ENCODE measurements around the gene CLP1. TPM values are rescaled to one million over a fixed set of nuclear protein-coding genes. Genes with fewer than 3 reads are reported as not detected.

CLP1 gene
- 31.1 TPM for total RNA-seq (ENCODE audit: unreplicated experiment)
- long read RNA-seq, transcript CLP1-205 (3 exons, 2,435 nt) = major isoform, 38 of 45 reads
- long read RNA-seq, partial matches to known transcripts = 5 of 45 reads
- long read RNA-seq, other reads (novel, unspliced or antisense) = 2 of 45 reads

- Mint-ChIP-seq H3K36me3 (ENCODE audit: low read depth, unreplicated experiment) (peaks cover 18% of the 10 kb centered on the region), H3K4me3 (ENCODE audit: unreplicated experiment) (peak within 1 kb of the TSS; percentile 100), H3K27me3 (ENCODE audit: unreplicated experiment) (peaks cover 4% of the 10 kb centered on the region), H3K27ac (ENCODE audit: unreplicated experiment) (peak within 1 kb of the TSS; percentile 99), H3K4me1 (ENCODE audit: unreplicated experiment) (peaks cover 30% of the 10 kb centered on the region), H3K9me3 (ENCODE audit: unreplicated experiment) (no peaks in the 10 kb centered on the region)
- TF ChIP-seq, protein P1, sequence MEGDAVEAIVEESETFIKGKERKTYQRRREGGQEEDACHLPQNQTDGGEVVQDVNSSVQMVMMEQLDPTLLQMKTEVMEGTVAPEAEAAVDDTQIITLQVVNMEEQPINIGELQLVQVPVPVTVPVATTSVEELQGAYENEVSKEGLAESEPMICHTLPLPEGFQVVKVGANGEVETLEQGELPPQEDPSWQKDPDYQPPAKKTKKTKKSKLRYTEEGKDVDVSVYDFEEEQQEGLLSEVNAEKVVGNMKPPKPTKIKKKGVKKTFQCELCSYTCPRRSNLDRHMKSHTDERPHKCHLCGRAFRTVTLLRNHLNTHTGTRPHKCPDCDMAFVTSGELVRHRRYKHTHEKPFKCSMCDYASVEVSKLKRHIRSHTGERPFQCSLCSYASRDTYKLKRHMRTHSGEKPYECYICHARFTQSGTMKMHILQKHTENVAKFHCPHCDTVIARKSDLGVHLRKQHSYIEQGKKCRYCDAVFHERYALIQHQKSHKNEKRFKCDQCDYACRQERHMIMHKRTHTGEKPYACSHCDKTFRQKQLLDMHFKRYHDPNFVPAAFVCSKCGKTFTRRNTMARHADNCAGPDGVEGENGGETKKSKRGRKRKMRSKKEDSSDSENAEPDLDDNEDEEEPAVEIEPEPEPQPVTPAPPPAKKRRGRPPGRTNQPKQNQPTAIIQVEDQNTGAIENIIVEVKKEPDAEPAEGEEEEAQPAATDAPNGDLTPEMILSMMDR (IDR thresholded peaks at IDR 0.05; ENCODE audit: unreplicated experiment) = no peak
- DNase-seq (ENCODE audit: low spot score) = peak; percentile 99
Observed at GRCh38 chr11:57657194-57658022, at the start of gene CLP1. TSS of gene CLP1 (plus strand) at chr11:57657762. CDS start at chr11:57659477, 1,715 bp downstream.

DNA sequence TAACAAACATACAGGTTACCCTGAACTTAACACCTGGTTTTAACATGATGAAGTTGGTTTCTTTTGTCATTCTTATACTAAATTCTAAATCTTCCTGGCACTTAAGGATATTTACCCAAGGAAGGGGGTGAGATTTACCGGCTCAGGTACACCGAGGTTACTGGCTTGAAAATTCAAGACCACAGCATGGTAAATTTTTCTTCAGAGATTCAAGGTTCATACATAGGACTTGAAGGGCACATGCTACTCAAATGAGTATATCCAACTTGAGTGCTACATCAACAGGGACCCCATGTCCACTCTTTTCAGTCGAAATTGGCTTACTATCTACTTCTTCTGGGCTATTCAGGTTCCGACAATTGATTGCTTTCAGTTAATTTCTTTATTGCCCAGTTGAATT, 47.4 kb upstream of the CLP1 start:
- H3K36me3 Mint-ChIP-seq (ENCODE audit: low read depth, unreplicated experiment) = peaks cover 55% of the 10 kb centered on the region
- H3K4me3 Mint-ChIP-seq (ENCODE audit: unreplicated experiment) = no peak overlapping the region
- DNase-seq (ENCODE audit: low spot score) = no peak
- no peaks in the 10 kb centered on the region for H3K4me1 Mint-ChIP-seq (ENCODE audit: unreplicated experiment)
- no peak overlapping the region for H3K27ac Mint-ChIP-seq (ENCODE audit: unreplicated experiment)
- TF ChIP-seq, protein P1 (IDR thresholded peaks at IDR 0.05; ENCODE audit: unreplicated experiment) = no peak
- H3K27me3 Mint-ChIP-seq (ENCODE audit: unreplicated experiment) = no peaks in the 10 kb centered on the region
- H3K9me3 Mint-ChIP-seq (ENCODE audit: unreplicated experiment) = no peaks in the 10 kb centered on the region

GRCh38 chr11:57614234-57614772, 43.3 kb upstream of the CLP1 start:
- no peak overlapping the region for H3K27ac Mint-ChIP-seq (ENCODE audit: unreplicated experiment)
- TF ChIP-seq, protein P1 (IDR thresholded peaks at IDR 0.05; ENCODE audit: unreplicated experiment) = no peak
- no peaks in the 10 kb centered on the region for H3K27me3 Mint-ChIP-seq (ENCODE audit: unreplicated experiment)
- H3K36me3 Mint-ChIP-seq (ENCODE audit: low read depth, unreplicated experiment) = peaks cover 55% of the 10 kb centered on the region
- no peak overlapping the region for H3K4me3 Mint-ChIP-seq (ENCODE audit: unreplicated experiment)
- H3K4me1 Mint-ChIP-seq (ENCODE audit: unreplicated experiment) = no peaks in the 10 kb centered on the region
- H3K9me3 Mint-ChIP-seq (ENCODE audit: unreplicated experiment) = no peaks in the 10 kb centered on the region
- no peak for DNase-seq (ENCODE audit: low spot score)

DNA sequence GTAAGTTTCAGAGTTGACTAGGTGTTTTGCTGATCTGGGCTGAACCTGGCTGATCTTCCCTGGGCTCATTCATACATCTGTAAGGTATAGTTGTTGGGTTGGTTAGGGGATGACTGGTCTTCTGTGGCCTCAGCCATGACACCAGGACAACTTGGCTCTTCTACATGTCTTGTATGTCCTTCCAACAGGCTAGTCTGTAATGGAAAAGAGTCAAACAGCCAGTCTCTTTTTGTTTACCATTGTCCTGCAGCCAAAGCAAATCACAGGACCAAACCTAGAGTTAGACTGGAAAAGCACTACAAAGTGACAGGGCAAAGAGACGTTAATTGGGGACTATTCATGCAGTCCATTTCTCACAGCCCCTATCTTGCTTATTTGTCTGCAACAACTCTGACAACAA, 42.3 kb upstream of the CLP1 start:
- H3K4me3 Mint-ChIP-seq (ENCODE audit: unreplicated experiment) = peak overlapping the region; percentile 52
- H3K27ac Mint-ChIP-seq (ENCODE audit: unreplicated experiment) = no peak overlapping the region
- no peaks in the 10 kb centered on the region for H3K4me1 Mint-ChIP-seq (ENCODE audit: unreplicated experiment)
- DNase-seq (ENCODE audit: low spot score) = no peak
- no peaks in the 10 kb centered on the region for H3K27me3 Mint-ChIP-seq (ENCODE audit: unreplicated experiment)
- TF ChIP-seq, protein P1 (IDR thresholded peaks at IDR 0.05; ENCODE audit: unreplicated experiment) = no peak
- H3K9me3 Mint-ChIP-seq (ENCODE audit: unreplicated experiment) = no peaks in the 10 kb centered on the region
- peaks cover 55% of the 10 kb centered on the region for H3K36me3 Mint-ChIP-seq (ENCODE audit: low read depth, unreplicated experiment)

DNA sequence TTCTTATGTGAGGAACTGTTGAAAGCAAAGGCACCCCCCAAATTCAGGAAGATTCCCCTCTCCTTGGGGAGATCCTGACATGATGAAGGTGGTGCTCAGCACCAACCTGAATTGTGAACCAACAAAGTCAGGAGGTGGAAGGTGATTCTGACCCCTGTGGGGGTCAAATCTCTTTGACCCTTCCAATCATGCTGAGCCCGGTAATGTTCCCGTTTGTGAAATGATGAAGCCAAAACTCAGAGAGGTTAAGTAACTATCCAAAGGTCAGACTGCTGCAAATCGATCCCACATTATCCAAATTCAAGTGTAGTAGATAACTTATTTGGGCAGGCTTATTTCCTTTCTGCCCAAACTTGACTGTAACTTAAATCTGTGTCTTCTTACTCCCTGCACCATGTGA, 41.0 kb upstream of the CLP1 start:
- H3K27me3 Mint-ChIP-seq (ENCODE audit: unreplicated experiment) = no peaks in the 10 kb centered on the region
- DNase-seq (ENCODE audit: low spot score) = no peak
- no peak overlapping the region for H3K27ac Mint-ChIP-seq (ENCODE audit: unreplicated experiment)
- no peaks in the 10 kb centered on the region for H3K9me3 Mint-ChIP-seq (ENCODE audit: unreplicated experiment)
- TF ChIP-seq, protein P1 (IDR thresholded peaks at IDR 0.05; ENCODE audit: unreplicated experiment) = no peak
- H3K4me3 Mint-ChIP-seq (ENCODE audit: unreplicated experiment) = peak overlapping the region; percentile 6
- no peaks in the 10 kb centered on the region for H3K4me1 Mint-ChIP-seq (ENCODE audit: unreplicated experiment)
- H3K36me3 Mint-ChIP-seq (ENCODE audit: low read depth, unreplicated experiment) = peaks cover 53% of the 10 kb centered on the region

Measured in endothelial cell (in vitro differentiated cells).